ENCODE results near the gene LENG9.

Gene LENG9

GRCh38 chr19:54485851-54486250, 22.3 kb upstream of the LENG9 start (continued):
- TF ChIP-seq SP7 (tag by site-specific recombination; IDR thresholded peaks at IDR 0.05) (no peak), ZNF239 (tag by site-specific recombination; IDR thresholded peaks at IDR 0.05) (no peak), ZNF211 (tag by site-specific recombination; IDR thresholded peaks at IDR 0.05; ENCODE audit: low read depth) (no peak), ZNF174 (tag by site-specific recombination; IDR thresholded peaks at IDR 0.05) (no peak), ZNF133 (tag by site-specific recombination; IDR thresholded peaks at IDR 0.05) (no peak), ZNF48 (tag by site-specific recombination; IDR thresholded peaks at IDR 0.05) (no peak)

- no peak overlapping the region for H3K4me3 ChIP-seq (ENCODE audit: low read depth, low read length)
- CTCF ChIA-PET: no interaction called here
- POLR2A ChIA-PET: no interaction called here
- no peaks in the 10 kb centered on the region for H3K36me3 ChIP-seq (ENCODE audit: control insufficient read depth in 2 of 2, insufficient read depth in 1 of 2, low read length in 2 of 2)
- no peak overlapping the region for H3K27ac ChIP-seq (ENCODE audit: extremely low read depth, low read depth, low read length)
- H3K4me1 ChIP-seq (ENCODE audit: control insufficient read depth, insufficient read depth, low read length): no peaks in the 10 kb centered on the region
- H3K9me3 ChIP-seq (ENCODE audit: control insufficient read depth, insufficient read depth, low read depth, low read length): no peaks in the 10 kb centered on the region
- no peak for TF ChIP-seq HIC1 (tag by site-specific recombination; IDR thresholded peaks at IDR 0.05)
- TF ChIP-seq ZNF391 (tag by site-specific recombination; IDR thresholded peaks at IDR 0.05; ENCODE audit: borderline replicate concordance, low read depth): no peak
- TF ChIP-seq REPIN1 (tag by site-specific recombination; IDR thresholded peaks at IDR 0.05; ENCODE audit: low read depth): no peak
- no peak for TF ChIP-seq ZBTB10 (tag by site-specific recombination; IDR thresholded peaks at IDR 0.05)
- no peak for TF ChIP-seq ZSCAN30 (tag by site-specific recombination; IDR thresholded peaks at IDR 0.05)
- TF ChIP-seq ZNF2 (tag by site-specific recombination; IDR thresholded peaks at IDR 0.05): no peak
- no peak for TF ChIP-seq ZNF514 (tag by site-specific recombination; IDR thresholded peaks at IDR 0.05)
- TF ChIP-seq ZNF121 (tag by site-specific recombination; IDR thresholded peaks at IDR 0.05): no peak
- TF ChIP-seq ZNF132 (tag by site-specific recombination; IDR thresholded peaks at IDR 0.05; ENCODE audit: borderline replicate concordance): no peak
- TF ChIP-seq ZNF600 (tag by site-specific recombination; IDR thresholded peaks at IDR 0.05): no peak
- TF ChIP-seq SP7 (tag by site-specific recombination; IDR thresholded peaks at IDR 0.05): no peak
- no peak for TF ChIP-seq ZSCAN5A (tag by site-specific recombination; IDR thresholded peaks at IDR 0.05)
- no peak for TF ChIP-seq MZF1 (tag by site-specific recombination; IDR thresholded peaks at IDR 0.05; ENCODE audit: borderline replicate concordance)
- no peak for TF ChIP-seq ELK4 (IDR thresholded peaks at IDR 0.05; ENCODE audit: borderline replicate concordance, low read depth, low read length)
- TF ChIP-seq ZFP3 (tag by site-specific recombination; IDR thresholded peaks at IDR 0.05; ENCODE audit: low read depth): no peak
- TF ChIP-seq ZNF292 (tag by site-specific recombination; IDR thresholded peaks at IDR 0.05; ENCODE audit: borderline replicate concordance, low read depth): no peak
These were observed 20.9 kb upstream of the LENG9 start for GRCh38 chr19:54484451-54484850.
